ENCODE data around the gene SWT1. TPM values are rescaled to one million over a fixed set of nuclear protein-coding genes. Genes with fewer than 3 reads are reported as not detected.

The SWT1 gene
- total and polyA plus RNA-seq, 2 of the 13 experiments (the other 11 are each of a cell fraction or from before 2014, with no cell fraction given), result 1.7 to 2.5 TPM

DNA sequence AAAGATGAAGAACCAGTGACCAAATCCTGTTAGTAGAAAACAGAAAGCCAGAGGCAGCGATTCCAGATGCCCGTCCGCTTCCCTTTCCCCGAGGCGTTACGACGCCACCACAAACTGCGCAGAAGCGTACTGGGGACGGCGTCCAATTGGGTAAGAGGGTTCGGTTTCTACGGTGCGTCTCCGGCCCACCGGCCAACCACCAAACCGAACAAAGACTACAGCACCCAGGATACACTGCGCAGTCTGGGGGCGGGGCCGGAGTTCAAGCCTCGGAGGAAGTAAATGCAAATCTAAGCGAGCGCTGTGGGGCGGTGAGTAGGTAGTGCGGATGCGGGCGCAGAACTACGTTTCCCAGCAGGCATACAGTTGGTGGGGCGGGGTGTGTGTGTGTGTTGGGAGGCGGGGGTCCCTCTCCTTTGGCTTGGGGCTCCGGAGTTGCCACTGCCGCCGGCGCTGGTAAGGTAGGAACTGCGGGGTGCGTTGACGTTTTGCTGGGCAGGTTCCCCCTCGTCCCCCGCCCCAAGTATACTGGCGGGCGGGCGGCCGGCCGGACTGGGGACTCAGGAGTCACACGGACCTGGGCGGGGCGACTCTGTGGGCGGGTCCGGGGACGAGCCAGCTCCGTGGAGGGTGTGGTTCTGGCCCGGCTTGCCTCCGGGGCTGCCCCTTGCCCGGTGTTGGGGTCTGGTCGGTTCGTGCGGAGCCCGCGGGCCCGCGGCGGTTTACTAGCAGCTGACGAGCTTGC is at the start of gene SWT1, which contains the start of gene TRMT1L (continued):
- TF ChIP-seq CBX2 (IDR thresholded peaks at IDR 0.05; ENCODE audit: low read depth, low read length) (no peak), CBX2 (CRISPR knock-in tag; IDR thresholded peaks at IDR 0.05; ENCODE audit: low read depth) (no peak), HIVEP1 (CRISPR knock-in tag; IDR thresholded peaks at IDR 0.05) (no peak), ZNF460 (CRISPR knock-in tag; IDR thresholded peaks at IDR 0.05; ENCODE audit: borderline replicate concordance) (no peak; the same call in 1 of the 2 replicates), ZNF12 (CRISPR knock-in tag; IDR thresholded peaks at IDR 0.05) (no peak), KLF15 (CRISPR knock-in tag; IDR thresholded peaks at IDR 0.05; ENCODE audit: borderline replicate concordance) (0 out of 2 replicates have a peak, but pooled peaks have one; percentile 16), ZNF138 (CRISPR knock-in tag; IDR thresholded peaks at IDR 0.05; ENCODE audit: low read depth) (peak; percentile 42; the same call in 1 of the 2 replicates), ZNF615 (CRISPR knock-in tag; IDR thresholded peaks at IDR 0.05; ENCODE audit: borderline replicate concordance) (no peak), GATAD1 (CRISPR knock-in tag; IDR thresholded peaks at IDR 0.05) (peak; percentile 83), ZNF546 (CRISPR knock-in tag; conservative IDR thresholded peaks at IDR 0.05) (no peak), HOXA5 (CRISPR knock-in tag; IDR thresholded peaks at IDR 0.05) (peak; percentile 81), TAF1 (CRISPR knock-in tag; IDR thresholded peaks at IDR 0.05) (peak; percentile 58), ATF1 (CRISPR knock-in tag; IDR thresholded peaks at IDR 0.05) (peak; percentile 73), ZNF614 (CRISPR knock-in tag; IDR thresholded peaks at IDR 0.05; ENCODE audit: borderline replicate concordance) (no peak; the same call in 1 of the 2 replicates), HNRNPH1 (optimal IDR thresholded peaks at IDR 0.05; ENCODE audit: low read depth, low read length) (peak; percentile 55), ZNF337 (CRISPR knock-in tag; IDR thresholded peaks at IDR 0.05; ENCODE audit: borderline replicate concordance, low read depth) (no peak), SRSF1 (optimal IDR thresholded peaks at IDR 0.05; ENCODE audit: low read depth, low read length) (peak; percentile 66), KLF6 (CRISPR knock-in tag; IDR thresholded peaks at IDR 0.05) (0 out of 2 replicates have a peak, but pooled peaks have one; percentile 22), ZNF230 (CRISPR knock-in tag; IDR thresholded peaks at IDR 0.05) (0 out of 2 replicates have a peak, but pooled peaks have one; percentile 50)
- TF ChIP-seq, protein P1, sequence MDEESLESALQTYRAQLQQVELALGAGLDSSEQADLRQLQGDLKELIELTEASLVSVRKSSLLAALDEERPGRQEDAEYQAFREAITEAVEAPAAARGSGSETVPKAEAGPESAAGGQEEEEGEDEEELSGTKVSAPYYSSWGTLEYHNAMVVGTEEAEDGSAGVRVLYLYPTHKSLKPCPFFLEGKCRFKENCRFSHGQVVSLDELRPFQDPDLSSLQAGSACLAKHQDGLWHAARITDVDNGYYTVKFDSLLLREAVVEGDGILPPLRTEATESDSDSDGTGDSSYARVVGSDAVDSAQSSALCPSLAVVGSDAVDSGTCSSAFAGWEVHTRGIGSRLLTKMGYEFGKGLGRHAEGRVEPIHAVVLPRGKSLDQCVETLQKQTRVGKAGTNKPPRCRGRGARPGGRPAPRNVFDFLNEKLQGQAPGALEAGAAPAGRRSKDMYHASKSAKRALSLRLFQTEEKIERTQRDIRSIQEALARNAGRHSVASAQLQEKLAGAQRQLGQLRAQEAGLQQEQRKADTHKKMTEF (CRISPR knock-in tag; IDR thresholded peaks at IDR 0.05), result peak; percentile 64; the same call in 1 of the 2 replicates
- TF ChIP-seq, protein P2, sequence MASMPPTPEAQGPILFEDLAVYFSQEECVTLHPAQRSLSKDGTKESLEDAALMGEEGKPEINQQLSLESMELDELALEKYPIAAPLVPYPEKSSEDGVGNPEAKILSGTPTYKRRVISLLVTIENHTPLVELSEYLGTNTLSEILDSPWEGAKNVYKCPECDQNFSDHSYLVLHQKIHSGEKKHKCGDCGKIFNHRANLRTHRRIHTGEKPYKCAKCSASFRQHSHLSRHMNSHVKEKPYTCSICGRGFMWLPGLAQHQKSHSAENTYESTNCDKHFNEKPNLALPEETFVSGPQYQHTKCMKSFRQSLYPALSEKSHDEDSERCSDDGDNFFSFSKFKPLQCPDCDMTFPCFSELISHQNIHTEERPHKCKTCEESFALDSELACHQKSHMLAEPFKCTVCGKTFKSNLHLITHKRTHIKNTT (CRISPR knock-in tag; IDR thresholded peaks at IDR 0.05), result no peak
- TF ChIP-seq, protein P3, sequence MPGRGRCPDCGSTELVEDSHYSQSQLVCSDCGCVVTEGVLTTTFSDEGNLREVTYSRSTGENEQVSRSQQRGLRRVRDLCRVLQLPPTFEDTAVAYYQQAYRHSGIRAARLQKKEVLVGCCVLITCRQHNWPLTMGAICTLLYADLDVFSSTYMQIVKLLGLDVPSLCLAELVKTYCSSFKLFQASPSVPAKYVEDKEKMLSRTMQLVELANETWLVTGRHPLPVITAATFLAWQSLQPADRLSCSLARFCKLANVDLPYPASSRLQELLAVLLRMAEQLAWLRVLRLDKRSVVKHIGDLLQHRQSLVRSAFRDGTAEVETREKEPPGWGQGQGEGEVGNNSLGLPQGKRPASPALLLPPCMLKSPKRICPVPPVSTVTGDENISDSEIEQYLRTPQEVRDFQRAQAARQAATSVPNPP (CRISPR knock-in tag; IDR thresholded peaks at IDR 0.05), result 0 out of 2 replicates have a peak, but pooled peaks have one; percentile 5
- TF ChIP-seq, protein P4, sequence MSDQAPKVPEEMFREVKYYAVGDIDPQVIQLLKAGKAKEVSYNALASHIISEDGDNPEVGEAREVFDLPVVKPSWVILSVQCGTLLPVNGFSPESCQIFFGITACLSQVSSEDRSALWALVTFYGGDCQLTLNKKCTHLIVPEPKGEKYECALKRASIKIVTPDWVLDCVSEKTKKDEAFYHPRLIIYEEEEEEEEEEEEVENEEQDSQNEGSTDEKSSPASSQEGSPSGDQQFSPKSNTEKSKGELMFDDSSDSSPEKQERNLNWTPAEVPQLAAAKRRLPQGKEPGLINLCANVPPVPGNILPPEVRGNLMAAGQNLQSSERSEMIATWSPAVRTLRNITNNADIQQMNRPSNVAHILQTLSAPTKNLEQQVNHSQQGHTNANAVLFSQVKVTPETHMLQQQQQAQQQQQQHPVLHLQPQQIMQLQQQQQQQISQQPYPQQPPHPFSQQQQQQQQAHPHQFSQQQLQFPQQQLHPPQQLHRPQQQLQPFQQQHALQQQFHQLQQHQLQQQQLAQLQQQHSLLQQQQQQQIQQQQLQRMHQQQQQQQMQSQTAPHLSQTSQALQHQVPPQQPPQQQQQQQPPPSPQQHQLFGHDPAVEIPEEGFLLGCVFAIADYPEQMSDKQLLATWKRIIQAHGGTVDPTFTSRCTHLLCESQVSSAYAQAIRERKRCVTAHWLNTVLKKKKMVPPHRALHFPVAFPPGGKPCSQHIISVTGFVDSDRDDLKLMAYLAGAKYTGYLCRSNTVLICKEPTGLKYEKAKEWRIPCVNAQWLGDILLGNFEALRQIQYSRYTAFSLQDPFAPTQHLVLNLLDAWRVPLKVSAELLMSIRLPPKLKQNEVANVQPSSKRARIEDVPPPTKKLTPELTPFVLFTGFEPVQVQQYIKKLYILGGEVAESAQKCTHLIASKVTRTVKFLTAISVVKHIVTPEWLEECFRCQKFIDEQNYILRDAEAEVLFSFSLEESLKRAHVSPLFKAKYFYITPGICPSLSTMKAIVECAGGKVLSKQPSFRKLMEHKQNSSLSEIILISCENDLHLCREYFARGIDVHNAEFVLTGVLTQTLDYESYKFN (CRISPR knock-in tag; conservative IDR thresholded peaks at IDR 0.05), result peak; percentile 60

Measured in HepG2 (cell line).